EH (cell line): Measurements from ENCODE around the gene CALB2.
"Not testable (repeated sequence)": the region's sequence is repeated elsewhere in the genome, so short reads cannot be mapped to it uniquely, and the experiment has no call there.

ENCODE experiments used
- DNase-seq: peaks from one replicate; pipeline ENCODE4 v3.0.0-alpha.2; 2015; ENCODE audit warnings: low read depth

Gene CALB2

GRCh38 chr16:71358464-71358998 is at the start of gene CALB2:
Gene CALB2 (plus strand): TSS chr16:71358723. CDS start chr16:71358793, 70 bp downstream.
- DNase-seq = peak; percentile 62

GRCh38 chr16:71311553-71312158 is 46.9 kb upstream of the CALB2 start:
- peak; percentile 23 for DNase-seq

- not testable (repeated sequence) for DNase-seq
These were observed 44.9 kb upstream of the CALB2 start for GRCh38 chr16:71313591-71313990.

GRCh38 chr16:71315269-71315668 is 43.3 kb upstream of the CALB2 start:
- DNase-seq = no peak

GRCh38 chr16:71319999-71320398 is 38.5 kb upstream of the CALB2 start:
- no peak for DNase-seq

GRCh38 chr16:71327720-71328119 is 30.8 kb upstream of the CALB2 start:
- no peak for DNase-seq

GRCh38 chr16:71328151-71328550 is 30.4 kb upstream of the CALB2 start:
- no peak for DNase-seq

- DNase-seq = no peak
These were observed 20.9 kb upstream of the CALB2 start for GRCh38 chr16:71337631-71338030.

- peak; percentile 6 for DNase-seq
These were observed 20.3 kb upstream of the CALB2 start for GRCh38 chr16:71338193-71338592.

- DNase-seq = no peak
These were observed 19.9 kb upstream of the CALB2 start for GRCh38 chr16:71338632-71339031.

- DNase-seq = no peak
These were observed 19.0 kb upstream of the CALB2 start for GRCh38 chr16:71339236-71340171.

- no peak for DNase-seq
These were observed 18.1 kb upstream of the CALB2 start for GRCh38 chr16:71340406-71340805.

- DNase-seq = no peak
These were observed 16.6 kb upstream of the CALB2 start for GRCh38 chr16:71341881-71342280.

- no peak for DNase-seq
These were observed 15.4 kb upstream of the CALB2 start for GRCh38 chr16:71343078-71343477.

GRCh38 chr16:71344315-71344905 is 14.1 kb upstream of the CALB2 start:
- no peak for DNase-seq

GRCh38 chr16:71345031-71345430 is 13.5 kb upstream of the CALB2 start:
- DNase-seq = no peak

- DNase-seq = no peak
These were observed 11.4 kb upstream of the CALB2 start for GRCh38 chr16:71347146-71347545.

- no peak for DNase-seq
These were observed 10.0 kb upstream of the CALB2 start for GRCh38 chr16:71348262-71349085.

GRCh38 chr16:71350821-71351557 is 7.5 kb upstream of the CALB2 start:
- DNase-seq = no peak

GRCh38 chr16:71351558-71351901 is 7.0 kb upstream of the CALB2 start:
- DNase-seq = no peak

GRCh38 chr16:71352466-71352865 is 6.1 kb upstream of the CALB2 start:
- DNase-seq = no peak
